ENCODE data around the gene OR8D1. TPM values are rescaled to one million over a fixed set of nuclear protein-coding genes. Genes with fewer than 3 reads are reported as not detected.

The OR8D1 gene
- not detected for total RNA-seq

DNA sequence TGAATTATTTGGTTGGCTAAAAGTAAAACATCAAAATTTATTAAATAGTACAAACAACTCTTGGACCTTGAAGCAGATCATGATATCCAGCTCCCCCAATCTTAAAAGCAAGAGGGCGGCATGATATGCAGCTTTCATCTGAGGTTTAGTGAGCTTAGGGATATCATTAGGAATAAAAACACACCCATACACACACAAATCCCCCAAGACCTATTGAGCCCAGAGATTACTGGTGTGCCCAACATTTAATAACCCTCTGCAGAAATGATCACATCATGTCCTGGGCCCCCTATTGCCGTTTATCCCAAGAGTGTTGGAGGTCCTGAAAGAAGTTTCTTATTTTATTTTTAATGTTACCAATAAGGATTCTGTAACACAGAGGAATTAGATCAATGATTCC is at the start of gene OR8D1:
OR8D1 (minus strand) TSS at position 101 of the 400 bp plus-strand sequence. CDS start 3,183 bp downstream, outside the sequence.
- Mint-ChIP-seq H3K27me3 (ENCODE audit: low read depth) (no peaks in the 10 kb centered on the region), H3K9me3 (no peaks in the 10 kb centered on the region), H3K36me3 (ENCODE audit: insufficient read depth) (no peaks in the 10 kb centered on the region), H3K4me1 (ENCODE audit: low read depth) (no peaks in the 10 kb centered on the region), H3K4me3 (no peak within 1 kb of the TSS)
- ATAC-seq: no peak
- no peak for DNase-seq

DNA sequence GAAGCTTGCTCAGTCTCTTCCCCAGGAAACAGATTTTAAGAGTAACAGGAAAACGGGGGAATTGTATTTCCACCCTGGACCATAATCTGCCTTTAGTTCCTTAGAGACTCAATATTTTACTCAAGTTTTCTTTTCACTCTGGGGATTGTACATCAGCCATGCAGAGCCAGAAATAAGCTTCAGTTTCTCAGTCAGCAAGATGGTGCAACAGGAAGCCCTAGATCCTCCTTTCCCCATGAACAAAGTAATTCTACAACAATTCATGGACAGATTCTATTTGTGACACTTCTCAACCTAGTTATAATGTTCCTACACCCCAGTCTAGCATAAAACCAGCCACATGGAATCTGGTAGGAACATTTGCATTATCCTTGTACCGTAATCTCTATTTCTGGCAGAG is 45.8 kb upstream of the OR8D1 start:
- DNase-seq: no peak
- no peaks in the 10 kb centered on the region for H3K36me3 Mint-ChIP-seq (ENCODE audit: insufficient read depth)
- H3K27me3 Mint-ChIP-seq (ENCODE audit: low read depth): no peaks in the 10 kb centered on the region
- no peaks in the 10 kb centered on the region for H3K4me1 Mint-ChIP-seq (ENCODE audit: low read depth)
- no peak overlapping the region for H3K4me3 Mint-ChIP-seq
- peaks cover 5% of the 10 kb centered on the region for H3K9me3 Mint-ChIP-seq
- no peak for ATAC-seq

DNA sequence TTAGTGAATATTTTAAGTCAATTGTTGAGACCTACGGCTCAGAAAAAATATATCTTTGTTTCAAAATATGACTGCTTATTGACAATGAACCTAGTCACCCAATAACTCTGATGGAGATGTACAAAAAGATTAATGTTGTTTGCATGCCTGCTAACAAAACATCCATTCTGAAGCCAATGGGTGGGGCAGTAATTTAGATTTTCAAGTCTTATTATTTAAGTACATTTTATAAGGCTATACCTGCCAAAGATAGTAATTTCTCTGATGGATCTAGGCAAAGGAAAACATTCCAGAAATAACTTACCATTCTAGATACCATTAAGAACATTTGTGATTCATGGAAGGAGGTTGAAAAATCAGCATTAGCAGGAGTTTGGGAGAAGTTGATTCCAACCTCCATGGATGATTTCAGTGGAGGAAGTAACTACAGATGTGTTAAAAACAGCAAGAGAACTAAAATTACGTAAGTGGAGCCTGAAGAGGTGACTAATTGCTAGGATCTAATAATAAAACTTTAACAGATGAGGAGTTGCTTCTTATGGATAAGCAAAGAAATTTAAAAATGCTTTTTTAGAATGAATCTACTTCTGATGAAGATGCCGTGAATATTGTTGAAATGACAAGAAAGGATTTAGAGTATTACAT is 32.7 kb upstream of the OR8D1 start:
- no peaks in the 10 kb centered on the region for H3K4me1 Mint-ChIP-seq (ENCODE audit: low read depth)
- H3K27me3 Mint-ChIP-seq (ENCODE audit: low read depth): no peaks in the 10 kb centered on the region
- H3K9me3 Mint-ChIP-seq: peaks cover 4% of the 10 kb centered on the region
- no peaks in the 10 kb centered on the region for H3K36me3 Mint-ChIP-seq (ENCODE audit: insufficient read depth)
- no peak overlapping the region for H3K4me3 Mint-ChIP-seq
- DNase-seq: no peak
- no peak for ATAC-seq

DNA sequence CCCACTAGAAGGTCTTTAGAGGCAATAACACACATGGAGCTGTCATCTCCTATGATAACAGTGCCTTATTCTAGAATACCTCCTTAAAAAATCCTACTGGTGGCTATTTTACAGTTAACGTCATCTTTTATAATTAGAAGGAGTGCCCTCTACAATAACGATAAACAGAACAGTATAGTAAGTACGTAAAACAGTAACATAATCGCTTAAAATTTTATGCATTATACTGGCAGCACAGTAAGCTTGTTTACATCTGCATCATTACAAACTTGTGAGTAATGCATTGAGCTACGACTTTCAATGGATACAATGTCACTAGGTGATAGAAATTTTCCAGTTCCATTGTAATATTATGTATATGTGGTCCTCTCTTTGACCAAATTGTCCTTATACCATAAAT is 30.6 kb upstream of the OR8D1 start:
- DNase-seq (no peak), ATAC-seq (no peak)
- H3K36me3 Mint-ChIP-seq (ENCODE audit: insufficient read depth): no peaks in the 10 kb centered on the region
- no peaks in the 10 kb centered on the region for H3K9me3 Mint-ChIP-seq
- H3K27me3 Mint-ChIP-seq (ENCODE audit: low read depth): no peaks in the 10 kb centered on the region
- H3K4me3 Mint-ChIP-seq: no peak overlapping the region
- no peaks in the 10 kb centered on the region for H3K4me1 Mint-ChIP-seq (ENCODE audit: low read depth)

DNA sequence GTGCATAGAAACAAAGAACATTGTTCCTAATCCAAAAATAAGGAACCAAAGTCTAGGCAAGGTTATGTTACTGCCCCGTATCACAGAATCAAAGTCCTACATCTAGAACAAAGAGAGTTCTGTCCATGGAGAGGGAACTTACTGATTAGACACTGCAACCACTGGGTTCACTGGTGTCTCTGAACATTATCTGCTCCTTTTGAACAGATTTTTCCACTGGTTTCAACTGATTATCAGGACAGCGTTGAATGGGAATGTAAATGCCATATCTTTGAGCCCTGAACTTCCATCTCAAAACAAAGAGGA is 26.3 kb upstream of the OR8D1 start:
- no peaks in the 10 kb centered on the region for H3K4me1 Mint-ChIP-seq (ENCODE audit: low read depth)
- no peaks in the 10 kb centered on the region for H3K27me3 Mint-ChIP-seq (ENCODE audit: low read depth)
- no peaks in the 10 kb centered on the region for H3K9me3 Mint-ChIP-seq
- no peaks in the 10 kb centered on the region for H3K36me3 Mint-ChIP-seq (ENCODE audit: insufficient read depth)
- no peak overlapping the region for H3K4me3 Mint-ChIP-seq
- ATAC-seq (no peak), DNase-seq (no peak)

DNA sequence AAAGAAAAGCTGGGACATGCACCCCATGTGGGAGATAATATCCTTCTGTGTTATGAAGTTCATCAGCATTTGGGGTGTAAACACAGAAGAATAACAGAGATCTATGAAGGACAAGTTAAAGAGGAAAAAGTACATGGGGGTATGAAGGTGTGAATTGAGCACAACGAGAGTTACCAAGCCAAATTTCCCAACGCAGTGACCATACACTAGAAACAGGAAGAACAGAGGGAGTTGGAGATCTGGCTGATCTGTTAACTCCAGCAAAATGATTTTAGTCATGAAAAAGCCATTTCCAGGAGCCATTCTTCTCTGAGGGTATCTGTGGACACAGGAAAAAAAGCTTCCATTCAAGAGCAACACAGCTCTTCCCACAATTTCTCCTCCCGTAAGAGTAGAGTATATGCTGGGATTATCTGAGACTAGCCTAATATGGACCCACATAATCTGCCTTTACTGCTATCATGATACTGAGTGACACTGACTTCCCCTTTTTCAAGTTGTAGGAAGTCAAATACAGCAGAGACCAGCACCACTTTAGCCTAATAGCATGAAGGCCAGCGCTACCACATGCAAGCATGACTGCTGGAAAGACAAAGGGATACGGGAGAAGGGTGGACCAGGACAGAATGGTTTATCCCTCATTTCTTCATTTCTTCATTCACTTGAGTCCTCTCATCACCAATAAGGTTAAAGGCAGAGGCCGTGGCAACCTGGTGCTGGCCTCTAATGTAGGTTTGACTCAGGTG is 25.8 kb upstream of the OR8D1 start:
- DNase-seq (no peak), ATAC-seq (no peak)
- Mint-ChIP-seq H3K9me3 (no peaks in the 10 kb centered on the region), H3K4me3 (no peak overlapping the region), H3K4me1 (ENCODE audit: low read depth) (no peaks in the 10 kb centered on the region), H3K36me3 (ENCODE audit: insufficient read depth) (no peaks in the 10 kb centered on the region), H3K27me3 (ENCODE audit: low read depth) (no peaks in the 10 kb centered on the region)

DNA sequence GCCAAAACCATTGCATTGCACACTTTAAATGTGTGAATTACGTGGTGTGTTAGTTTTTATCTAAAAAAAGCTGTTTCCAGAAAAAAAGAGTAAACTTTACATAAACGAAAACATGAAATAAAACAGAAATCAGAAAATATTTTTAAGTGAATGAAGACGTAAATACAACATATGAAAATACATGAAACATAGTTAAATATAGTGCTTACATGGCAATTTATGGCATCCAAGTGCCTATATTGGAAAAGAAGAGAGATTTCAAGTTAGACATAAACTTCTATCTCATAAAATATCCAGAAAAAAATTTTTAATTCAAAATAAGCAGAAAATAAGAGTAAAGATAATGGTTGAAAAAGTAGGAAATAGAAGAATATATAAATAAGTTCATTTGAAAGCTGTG is 18.1 kb upstream of the OR8D1 start:
- DNase-seq: no peak
- Mint-ChIP-seq H3K27me3 (ENCODE audit: low read depth) (peaks cover 4% of the 10 kb centered on the region), H3K4me3 (no peak overlapping the region), H3K36me3 (ENCODE audit: insufficient read depth) (no peaks in the 10 kb centered on the region), H3K4me1 (ENCODE audit: low read depth) (peaks cover 5% of the 10 kb centered on the region), H3K9me3 (no peaks in the 10 kb centered on the region)
- ATAC-seq: no peak

DNA sequence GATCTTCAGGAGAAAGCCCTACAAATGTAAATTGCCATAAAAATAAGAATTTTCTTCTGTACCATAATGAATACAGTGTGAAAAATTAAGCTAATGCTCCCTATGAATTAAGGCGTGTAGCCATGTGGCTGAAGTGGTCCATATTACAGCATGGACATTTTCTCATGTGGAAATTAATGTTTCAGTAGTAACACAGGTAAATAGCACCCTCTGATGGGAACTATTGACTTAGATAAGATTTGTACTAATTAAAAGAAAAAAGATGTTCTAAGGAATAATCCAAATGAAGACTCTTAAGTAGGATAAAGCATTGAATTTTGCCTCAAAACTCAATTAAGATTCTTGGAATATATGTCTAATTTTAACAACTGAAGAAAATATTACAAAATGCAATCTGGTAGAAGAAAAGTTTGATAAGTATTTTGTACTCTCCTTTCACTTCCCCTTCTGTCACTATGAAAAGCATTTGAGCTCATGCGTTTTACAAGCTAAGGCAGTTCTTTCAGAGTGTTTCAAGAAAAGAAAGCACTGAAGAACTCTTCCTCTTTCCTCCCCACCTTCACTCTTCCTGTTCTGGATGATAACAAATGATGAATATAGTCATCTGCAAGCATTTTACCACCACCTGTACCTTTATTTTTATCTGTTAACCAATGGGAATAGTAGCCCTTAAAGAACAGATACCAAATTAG is 16.2 kb upstream of the OR8D1 start:
- Mint-ChIP-seq H3K27me3 (ENCODE audit: low read depth) (peaks cover 6% of the 10 kb centered on the region), H3K4me3 (no peak overlapping the region), H3K36me3 (ENCODE audit: insufficient read depth) (no peaks in the 10 kb centered on the region), H3K9me3 (peaks cover 2% of the 10 kb centered on the region), H3K4me1 (ENCODE audit: low read depth) (peaks cover 7% of the 10 kb centered on the region)
- ATAC-seq (no peak), DNase-seq (no peak)

DNA sequence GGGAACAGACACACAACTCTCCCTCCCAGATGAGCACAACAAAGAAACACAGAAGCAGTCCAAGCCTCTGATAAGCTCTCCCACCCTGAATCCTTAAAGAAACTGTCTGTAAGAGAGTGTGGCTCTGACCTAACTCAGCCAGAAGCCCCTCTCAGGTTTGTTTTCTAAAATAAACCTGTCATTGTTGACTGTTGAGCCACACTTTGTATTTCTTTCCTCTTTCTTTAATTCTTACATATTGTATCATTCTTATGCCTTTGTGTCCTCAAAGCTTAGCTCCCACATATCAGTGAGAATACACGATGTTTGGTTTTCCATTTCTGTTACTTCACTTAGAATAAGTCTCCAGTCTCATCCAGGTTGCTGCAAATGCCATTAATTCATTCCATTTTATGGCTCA is 14.0 kb upstream of the OR8D1 start:
- DNase-seq (no peak), ATAC-seq (no peak)
- H3K4me3 Mint-ChIP-seq: no peak overlapping the region
- H3K27me3 Mint-ChIP-seq (ENCODE audit: low read depth): peaks cover 8% of the 10 kb centered on the region
- H3K9me3 Mint-ChIP-seq: peaks cover 4% of the 10 kb centered on the region
- H3K4me1 Mint-ChIP-seq (ENCODE audit: low read depth): peaks cover 8% of the 10 kb centered on the region
- H3K36me3 Mint-ChIP-seq (ENCODE audit: insufficient read depth): no peaks in the 10 kb centered on the region

DNA sequence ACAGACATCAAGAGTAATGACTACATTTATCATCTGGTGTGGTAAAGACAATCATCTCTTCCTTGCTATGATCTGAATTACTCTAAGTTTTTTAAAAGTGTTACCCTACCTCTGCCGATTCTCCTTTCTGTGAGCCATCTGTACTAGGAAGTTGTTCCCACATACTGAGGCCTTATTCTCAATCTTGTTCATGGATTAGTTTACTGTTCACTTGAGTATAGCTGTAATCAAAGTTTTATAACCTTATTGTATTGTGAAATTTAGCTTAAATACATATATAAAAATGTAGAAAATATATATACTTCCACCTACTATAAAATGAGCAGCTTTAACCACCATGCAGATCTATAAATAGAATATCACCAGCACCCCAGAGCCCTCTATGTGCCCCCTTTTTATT is 8.6 kb upstream of the OR8D1 start:
- no peak for DNase-seq
- H3K4me1 Mint-ChIP-seq (ENCODE audit: low read depth): peaks cover 4% of the 10 kb centered on the region
- no peak overlapping the region for H3K4me3 Mint-ChIP-seq
- peaks cover 4% of the 10 kb centered on the region for H3K27me3 Mint-ChIP-seq (ENCODE audit: low read depth)
- H3K36me3 Mint-ChIP-seq (ENCODE audit: insufficient read depth): no peaks in the 10 kb centered on the region
- ATAC-seq: no peak
- H3K9me3 Mint-ChIP-seq: peaks cover 4% of the 10 kb centered on the region

DNA sequence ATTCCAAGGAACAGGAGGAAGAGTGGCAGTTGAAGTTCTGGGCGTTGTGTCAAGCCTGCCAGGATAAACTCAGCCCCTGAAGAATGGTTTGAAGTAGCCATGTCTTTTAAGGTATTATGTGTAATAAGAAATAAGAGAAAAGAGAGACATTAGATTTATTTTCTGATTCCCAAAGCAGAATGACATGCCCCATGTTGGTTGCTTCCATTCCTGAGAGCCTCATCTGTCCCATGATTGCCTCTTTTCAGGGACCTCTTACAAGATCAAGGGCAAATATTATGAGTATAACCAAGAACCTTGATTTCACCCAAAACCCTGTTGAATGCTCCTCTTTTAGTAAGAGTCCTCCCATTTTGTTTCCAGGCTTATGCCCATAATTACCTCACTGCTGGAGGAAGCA is 6.3 kb upstream of the OR8D1 start, which contains the start of gene OR8D2:
OR8D2 (minus strand) TSS at position 101 of the 400 bp plus-strand sequence; CDS start at position 101, 0 bp downstream.
- peaks cover 4% of the 10 kb centered on the region for H3K27me3 Mint-ChIP-seq (ENCODE audit: low read depth)
- DNase-seq (no peak), ATAC-seq (no peak)
- peaks cover 2% of the 10 kb centered on the region for H3K4me1 Mint-ChIP-seq (ENCODE audit: low read depth)
- H3K9me3 Mint-ChIP-seq: peaks cover 4% of the 10 kb centered on the region
- no peak within 1 kb of the TSS for H3K4me3 Mint-ChIP-seq
- H3K36me3 Mint-ChIP-seq (ENCODE audit: insufficient read depth): no peaks in the 10 kb centered on the region

DNA sequence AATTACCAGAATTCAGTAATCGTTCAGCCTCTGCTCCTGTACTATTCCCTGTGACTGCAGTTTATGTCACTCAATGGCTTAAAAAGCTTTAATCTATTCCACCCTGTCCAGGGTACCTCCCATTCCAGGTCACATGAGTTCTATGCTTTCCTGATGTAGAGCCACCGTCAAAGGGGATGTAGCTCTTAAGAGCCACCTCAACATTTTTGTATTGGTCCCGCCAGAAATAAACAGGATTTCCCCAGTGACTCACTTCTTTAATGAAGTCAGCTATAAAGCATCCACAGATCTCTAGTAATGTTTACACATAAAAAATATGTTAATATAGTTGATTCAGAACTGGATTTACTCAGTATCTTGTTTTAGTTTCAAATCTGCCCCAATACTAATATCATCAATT is 1.3 kb upstream of the OR8D1 start:
- DNase-seq: no peak
- Mint-ChIP-seq H3K27me3 (ENCODE audit: low read depth) (no peaks in the 10 kb centered on the region), H3K4me3 (no peak overlapping the region), H3K4me1 (ENCODE audit: low read depth) (no peaks in the 10 kb centered on the region), H3K36me3 (ENCODE audit: insufficient read depth) (no peaks in the 10 kb centered on the region), H3K9me3 (no peaks in the 10 kb centered on the region)
- no peak for ATAC-seq

DNA sequence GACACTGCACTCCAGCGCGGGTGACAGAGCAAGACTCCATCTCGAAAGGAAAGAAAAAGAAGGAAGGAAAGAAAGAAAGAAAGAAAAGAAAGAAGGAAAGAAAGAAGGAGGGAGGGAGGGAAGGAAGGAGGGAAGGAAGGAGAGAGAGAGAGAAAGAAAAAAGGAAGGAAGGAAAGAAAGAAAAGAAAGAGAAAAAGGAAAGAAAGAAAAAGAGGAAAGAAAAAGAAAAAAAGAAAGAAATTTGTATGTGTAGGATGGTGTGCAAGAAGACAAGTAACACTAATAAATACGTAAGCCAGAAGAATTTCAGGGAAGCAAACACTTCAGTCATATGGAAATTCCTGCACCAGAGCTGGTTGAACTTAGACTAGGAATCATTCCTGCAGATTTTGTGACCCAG is 618 bp downstream of the OR8D1 start:
- H3K9me3 Mint-ChIP-seq: no peaks in the 10 kb centered on the region
- DNase-seq (no peak), ATAC-seq (no peak)
- no peaks in the 10 kb centered on the region for H3K36me3 Mint-ChIP-seq (ENCODE audit: insufficient read depth)
- no peaks in the 10 kb centered on the region for H3K27me3 Mint-ChIP-seq (ENCODE audit: low read depth)
- H3K4me1 Mint-ChIP-seq (ENCODE audit: low read depth): no peaks in the 10 kb centered on the region
- no peak overlapping the region for H3K4me3 Mint-ChIP-seq

DNA sequence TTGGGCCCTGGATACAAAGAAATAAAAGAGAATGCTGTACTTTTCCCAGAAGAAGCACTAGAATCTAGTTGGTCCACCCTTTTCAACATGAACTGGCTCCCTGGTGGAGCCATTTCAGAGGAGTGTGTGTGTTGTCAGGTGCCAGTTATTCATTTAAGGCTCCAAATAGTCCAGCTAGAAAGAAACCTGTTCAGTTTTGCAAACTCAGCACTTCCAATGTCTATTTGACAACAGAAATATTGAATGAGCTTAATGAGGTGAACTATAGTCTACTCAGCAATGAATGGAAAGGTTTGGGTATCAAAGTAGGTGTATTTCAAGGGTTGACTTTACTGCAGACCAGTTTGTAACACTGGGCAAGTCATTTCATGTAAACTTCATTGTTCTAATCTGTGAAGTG is 2.1 kb downstream of the OR8D1 start:
- Mint-ChIP-seq H3K27me3 (ENCODE audit: low read depth) (no peaks in the 10 kb centered on the region), H3K9me3 (no peaks in the 10 kb centered on the region), H3K36me3 (ENCODE audit: insufficient read depth) (no peaks in the 10 kb centered on the region), H3K4me1 (ENCODE audit: low read depth) (no peaks in the 10 kb centered on the region), H3K4me3 (no peak overlapping the region)
- no peak for ATAC-seq
- DNase-seq: no peak

DNA sequence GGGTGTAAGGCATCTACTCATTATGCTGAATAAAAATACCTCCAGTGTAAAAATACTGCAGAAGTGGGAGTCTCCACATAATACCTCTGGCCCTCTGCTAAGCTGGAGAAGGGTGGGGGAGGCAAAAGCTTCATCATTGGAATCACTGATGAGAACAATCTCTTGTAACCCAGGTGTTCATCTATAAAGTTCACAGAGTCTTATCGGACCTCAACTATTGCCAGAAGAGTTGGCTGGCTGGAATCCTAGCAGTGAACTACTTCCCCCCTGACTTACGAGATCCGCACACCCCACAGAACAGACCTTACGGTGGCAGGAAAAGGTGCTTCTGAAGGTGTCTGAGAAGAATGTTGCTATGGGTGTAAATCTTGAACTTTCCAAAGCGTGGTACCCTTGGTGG is 2.5 kb downstream of the OR8D1 start:
- no peaks in the 10 kb centered on the region for H3K4me1 Mint-ChIP-seq (ENCODE audit: low read depth)
- H3K9me3 Mint-ChIP-seq: no peaks in the 10 kb centered on the region
- no peaks in the 10 kb centered on the region for H3K27me3 Mint-ChIP-seq (ENCODE audit: low read depth)
- no peaks in the 10 kb centered on the region for H3K36me3 Mint-ChIP-seq (ENCODE audit: insufficient read depth)
- DNase-seq: no peak
- ATAC-seq: no peak
- no peak overlapping the region for H3K4me3 Mint-ChIP-seq
